LNCaP clone FGC (cell line): Measurements from ENCODE around the gene FAM53A.
A peak's percentile ranks its signal among the peaks of the same experiment; 100 is the strongest.

Experiments used
- DNase-seq: peaks from one replicate; pipeline ENCODE4 v3.0.0-alpha.2; 2011; ENCODE audit warnings: low read depth
- H3K4me3 ChIP-seq: 2 replicates; pipeline ENCODE4 v1.5.1; 2011; ENCODE audit warnings: mild to moderate bottlenecking, low read depth, low read length, control low read depth
- CTCF ChIP-seq: IDR thresholded peaks from 2 replicates; pipeline ENCODE4 v1.5.1; 2012; ENCODE audit warnings: mild to moderate bottlenecking; ENCODE audit not compliant: control insufficient read depth, insufficient read depth; ENCODE audit errors: extremely low read depth

FAM53A gene

GRCh38 chr4:1690698-1691097, 6.6 kb upstream of the FAM53A start:
- DNase-seq = no peak
- no peak overlapping the region for H3K4me3 ChIP-seq
- TF ChIP-seq CTCF = no peak

- no peak for DNase-seq
- no peak for TF ChIP-seq CTCF
Observed at GRCh38 chr4:1686440-1687036, 2.4 kb upstream of the FAM53A start.

GRCh38 chr4:1685235-1686150, 1.4 kb upstream of the FAM53A start:
- no peak for TF ChIP-seq CTCF
- H3K4me3 ChIP-seq = peak overlapping the region; percentile 65
- no peak for DNase-seq

More at GRCh38 chr4:1686440-1687036, 2.4 kb upstream of the FAM53A start:
- no peak overlapping the region for H3K4me3 ChIP-seq

- TF ChIP-seq CTCF = no peak
- no peak for DNase-seq
- H3K4me3 ChIP-seq = peak overlapping the region; percentile 65
Observed at GRCh38 chr4:1684506-1685234, 557 bp upstream of the FAM53A start.

- TF ChIP-seq CTCF = no peak
- peak overlapping the region; percentile 57 for H3K4me3 ChIP-seq
- no peak for DNase-seq
Observed at GRCh38 chr4:1683261-1683735, 815 bp downstream of the FAM53A start.

- no peak for DNase-seq
- TF ChIP-seq CTCF = no peak
- peak overlapping the region; percentile 57 for H3K4me3 ChIP-seq
Observed at GRCh38 chr4:1682860-1683259, 1.3 kb downstream of the FAM53A start.
